Activated gamma-delta T cell treated with anti-CD3 and anti-CD28 coated beads, Interleukin-2, amount 50 U/mL, for 16 hours (primary cell): ENCODE data around the gene POLR3G.

Experiments used
- DNase-seq: peaks from one replicate; pipeline ENCODE4 v3.0.0-alpha.2; 2020; ENCODE audit warnings: low read depth

POLR3G gene

GRCh38 chr5:90553711-90554110 is 79.0 kb downstream of the POLR3G start:
- no peak for DNase-seq

- no peak for DNase-seq
These were observed 79.8 kb downstream of the POLR3G start for GRCh38 chr5:90554358-90555006.

GRCh38 chr5:90555666-90556065 is 81.0 kb downstream of the POLR3G start:
- DNase-seq, result no peak

- DNase-seq, result no peak
These were observed 82.7 kb downstream of the POLR3G start for GRCh38 chr5:90557391-90557790.

- no peak for DNase-seq
These were observed 83.2 kb downstream of the POLR3G start for GRCh38 chr5:90557871-90558270.

GRCh38 chr5:90558344-90559192 is 83.9 kb downstream of the POLR3G start, which contains the start of gene ADGRV1:
ADGRV1 (plus strand) TSS chr5:90558797; CDS start chr5:90558896, 99 bp downstream.
- DNase-seq, result no peak

GRCh38 chr5:90560771-90561170 is 86.1 kb downstream of the POLR3G start:
- no peak for DNase-seq

- DNase-seq, result no peak
These were observed 87.1 kb downstream of the POLR3G start for GRCh38 chr5:90561766-90562165.

- DNase-seq, result no peak
These were observed 87.7 kb downstream of the POLR3G start for GRCh38 chr5:90562341-90562740.

GRCh38 chr5:90563108-90563507 is 88.4 kb downstream of the POLR3G start:
- no peak for DNase-seq
